DOHH2 (cell line): Measurements from ENCODE around the gene MYCBPAP.

Source experiments
- H3F3A ChIP-seq: fragments of 200-600 bp; sonication (generic), shearing (Covaris generic); 2 replicates; pipeline ENCODE4 v1.6.0; 2016; ENCODE audit warnings: antibody characterized with exemption, mild to moderate bottlenecking; ENCODE audit not compliant: control insufficient read depth, insufficient read depth
- H3K27ac ChIP-seq: fragments of 200-600 bp; sonication (generic); 2 replicates; pipeline ENCODE4 v1.5.1; 2014; ENCODE audit warnings: low read depth, mild to moderate bottlenecking, low read length, moderate library complexity
- H3K27me3 ChIP-seq: fragments of 200-600 bp; sonication (generic); 2 replicates; pipeline ENCODE4 v1.6.1; 2014; ENCODE audit warnings: mild to moderate bottlenecking, low read length, mixed read lengths; ENCODE audit not compliant: control insufficient read depth
- H3K36me3 ChIP-seq: fragments of 200-600 bp; sonication (generic); 2 replicates; pipeline ENCODE4 v1.6.1; 2014; ENCODE audit warnings: mild to moderate bottlenecking, low read length, moderate library complexity, mixed read lengths; ENCODE audit not compliant: control insufficient read depth
- H3K4me1 ChIP-seq: fragments of 200-600 bp; sonication (generic); 2 replicates; pipeline ENCODE4 v1.6.1; 2014; ENCODE audit warnings: mild to moderate bottlenecking, low read length, mixed read lengths; ENCODE audit not compliant: control insufficient read depth
- H3K4me2 ChIP-seq: fragments of 200-600 bp; sonication (generic); 2 replicates; pipeline ENCODE4 v1.6.0; 2014; ENCODE audit warnings: mild to moderate bottlenecking, low read length, moderate library complexity
- H3K4me3 ChIP-seq: fragments of 200-600 bp; sonication (generic); 2 replicates; pipeline ENCODE4 v1.5.1; 2014; ENCODE audit warnings: mild to moderate bottlenecking, low read length, mixed read lengths
- H3K79me2 ChIP-seq: fragments of 200-600 bp; sonication (generic); 2 replicates; pipeline ENCODE4 v1.6.1; 2014; ENCODE audit warnings: mild to moderate bottlenecking, low read length, mixed read lengths; ENCODE audit not compliant: control insufficient read depth
- H3K9me2 ChIP-seq: fragments of 200-600 bp; sonication (generic); replicated peaks from 2 replicates; pipeline ENCODE4 v1.6.1; 2014; ENCODE audit warnings: mild to moderate bottlenecking, low read length, mixed read lengths; ENCODE audit not compliant: control insufficient read depth
- H3K9me3 ChIP-seq: fragments of 200-600 bp; sonication (generic); 2 replicates; pipeline ENCODE4 v1.6.1; 2014; ENCODE audit warnings: antibody characterized with exemption, low read length, mixed read lengths; ENCODE audit not compliant: control insufficient read depth, insufficient read depth
- H4K20me1 ChIP-seq: fragments of 200-600 bp; sonication (generic); 2 replicates; pipeline ENCODE4 v1.6.0; 2014; ENCODE audit warnings: low read depth, mild to moderate bottlenecking, antibody characterized with exemption, low read length, moderate library complexity; ENCODE audit not compliant: control insufficient read depth, insufficient read depth
- EZH2phosphoT487 ChIP-seq: fragments of 200-600 bp; sonication (generic); IDR thresholded peaks from 2 replicates; pipeline ENCODE4 v1.6.1; 2017; ENCODE audit warnings: borderline replicate concordance, mild to moderate bottlenecking, antibody characterized with exemption, low read length, moderate library complexity, mixed read lengths
- TF ChIP-seq, protein P1 (sequence below): fragments of 200-600 bp; sonication (generic); IDR thresholded peaks from one replicate; pipeline ENCODE4 v1.5.1; 2014; ENCODE audit warnings: antibody characterized with exemption, mild to moderate bottlenecking, low read depth, low read length; ENCODE audit not compliant: poor library complexity, severe bottlenecking

MYCBPAP gene

DNA sequence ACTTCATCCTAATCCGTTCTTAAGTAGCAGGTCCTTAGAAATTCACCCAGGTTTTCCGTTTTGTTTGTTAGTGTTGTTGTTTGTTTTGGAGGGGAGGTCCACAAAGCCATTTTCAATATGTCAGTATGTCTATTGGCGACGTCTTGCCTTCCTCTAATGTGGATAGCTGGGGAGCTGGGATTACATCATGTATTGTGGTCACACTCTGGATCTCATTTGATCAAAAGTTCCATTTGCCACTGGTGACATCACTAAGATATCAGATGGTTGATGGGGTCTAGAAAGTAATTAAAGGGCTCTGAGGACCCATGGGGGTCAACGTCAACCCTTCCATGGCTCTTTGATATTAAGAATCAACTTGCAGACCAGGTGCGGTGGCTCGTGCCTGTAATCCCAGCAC, 21.6 kb downstream of the MYCBPAP start:
- Histone ChIP-seq H3K36me3 (no peaks in the 10 kb centered on the region), H3K9me3 (no peaks in the 10 kb centered on the region), H3K27ac (no peak overlapping the region), H3K4me1 (no peaks in the 10 kb centered on the region), H3K27me3 (peaks cover 37% of the 10 kb centered on the region), H3F3A (no peaks in the 10 kb centered on the region), H3K9me2 (no peaks in the 10 kb centered on the region), H3K79me2 (no peaks in the 10 kb centered on the region), H3K4me2 (no peak overlapping the region), H3K4me3 (no peak overlapping the region), H4K20me1 (no peaks in the 10 kb centered on the region)
- no peak for TF ChIP-seq EZH2phosphoT487
- TF ChIP-seq, protein P1, sequence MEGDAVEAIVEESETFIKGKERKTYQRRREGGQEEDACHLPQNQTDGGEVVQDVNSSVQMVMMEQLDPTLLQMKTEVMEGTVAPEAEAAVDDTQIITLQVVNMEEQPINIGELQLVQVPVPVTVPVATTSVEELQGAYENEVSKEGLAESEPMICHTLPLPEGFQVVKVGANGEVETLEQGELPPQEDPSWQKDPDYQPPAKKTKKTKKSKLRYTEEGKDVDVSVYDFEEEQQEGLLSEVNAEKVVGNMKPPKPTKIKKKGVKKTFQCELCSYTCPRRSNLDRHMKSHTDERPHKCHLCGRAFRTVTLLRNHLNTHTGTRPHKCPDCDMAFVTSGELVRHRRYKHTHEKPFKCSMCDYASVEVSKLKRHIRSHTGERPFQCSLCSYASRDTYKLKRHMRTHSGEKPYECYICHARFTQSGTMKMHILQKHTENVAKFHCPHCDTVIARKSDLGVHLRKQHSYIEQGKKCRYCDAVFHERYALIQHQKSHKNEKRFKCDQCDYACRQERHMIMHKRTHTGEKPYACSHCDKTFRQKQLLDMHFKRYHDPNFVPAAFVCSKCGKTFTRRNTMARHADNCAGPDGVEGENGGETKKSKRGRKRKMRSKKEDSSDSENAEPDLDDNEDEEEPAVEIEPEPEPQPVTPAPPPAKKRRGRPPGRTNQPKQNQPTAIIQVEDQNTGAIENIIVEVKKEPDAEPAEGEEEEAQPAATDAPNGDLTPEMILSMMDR, result no peak

DNA sequence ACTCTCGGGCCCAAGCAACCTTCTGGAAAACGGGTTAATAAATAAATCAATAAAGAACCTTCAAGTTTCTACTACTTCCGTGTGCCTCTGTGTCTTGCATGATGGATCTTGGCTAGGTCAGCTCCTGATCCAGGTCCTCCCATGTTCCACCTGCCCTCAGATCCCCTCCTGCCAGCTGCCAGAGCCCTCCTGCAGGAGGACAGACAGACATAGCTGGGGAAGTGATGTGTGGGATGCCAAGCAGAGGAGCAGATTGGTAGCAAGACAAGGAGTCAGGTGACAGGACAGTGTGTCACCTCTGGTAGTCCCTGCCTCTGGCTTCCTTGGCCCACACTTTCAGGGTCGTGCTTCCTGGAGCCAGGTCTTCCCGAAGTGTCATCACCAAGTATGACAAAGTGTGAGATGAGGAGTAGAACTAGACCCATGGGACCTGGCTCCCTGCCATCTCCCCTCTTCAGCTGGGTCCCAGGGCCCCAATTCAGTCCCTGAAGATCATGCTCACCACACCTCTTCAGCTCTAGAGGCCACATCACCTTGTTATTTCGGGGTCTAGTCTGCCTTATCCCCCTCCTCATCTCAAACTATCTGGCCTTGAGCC, 23.3 kb downstream of the MYCBPAP start:
- Histone ChIP-seq H3K9me2 (no peaks in the 10 kb centered on the region), H3K4me3 (no peak overlapping the region), H3K79me2 (no peaks in the 10 kb centered on the region), H3K27me3 (peaks cover 40% of the 10 kb centered on the region), H3K9me3 (no peaks in the 10 kb centered on the region), H3F3A (no peaks in the 10 kb centered on the region), H3K4me1 (no peaks in the 10 kb centered on the region), H4K20me1 (no peaks in the 10 kb centered on the region), H3K36me3 (no peaks in the 10 kb centered on the region), H3K4me2 (no peak overlapping the region), H3K27ac (no peak overlapping the region)
- TF ChIP-seq EZH2phosphoT487, result no peak
- TF ChIP-seq, protein P1, result no peak

DNA sequence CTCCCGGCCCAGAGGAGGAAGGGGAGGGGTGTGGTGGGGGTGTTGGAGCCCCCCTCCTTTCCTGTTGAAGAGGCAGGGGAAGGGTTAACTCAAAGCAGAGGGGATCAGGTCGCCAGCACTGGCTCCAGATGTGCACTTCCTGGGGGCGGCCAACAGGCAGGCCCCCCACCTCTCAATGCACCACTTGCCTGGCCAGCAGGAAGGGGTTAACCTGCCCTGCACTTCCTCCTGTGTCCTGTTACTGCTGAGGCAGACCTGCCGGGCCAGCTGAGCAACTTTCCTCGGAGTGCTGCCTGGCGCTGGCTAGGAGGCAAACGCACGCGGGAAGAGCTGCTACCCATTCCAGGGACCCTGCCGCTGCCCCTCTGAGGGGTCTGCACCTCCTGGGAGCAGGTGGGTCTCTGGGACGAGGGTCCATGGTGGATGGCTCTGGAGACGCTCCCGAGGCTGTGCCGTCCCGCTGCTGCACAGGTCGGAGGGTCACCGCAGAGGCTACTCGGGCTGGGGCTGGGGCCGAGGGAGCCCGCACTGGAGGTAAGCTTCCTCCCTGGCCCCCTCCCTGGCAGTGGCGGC, 24.3 kb downstream of the MYCBPAP start, which contains the start of gene EPN3:
Gene EPN3, plus strand, starts transcription at position 284 of the 573 bp plus-strand sequence. CDS start 3,822 bp downstream, outside the sequence.
- no peaks in the 10 kb centered on the region for H3F3A ChIP-seq
- H3K36me3 ChIP-seq, result no peaks in the 10 kb centered on the region
- no peaks in the 10 kb centered on the region for H4K20me1 ChIP-seq
- H3K79me2 ChIP-seq, result no peaks in the 10 kb centered on the region
- no peak within 1 kb of the TSS for H3K27ac ChIP-seq
- no peaks in the 10 kb centered on the region for H3K9me3 ChIP-seq
- no peak for TF ChIP-seq EZH2phosphoT487
- TF ChIP-seq, protein P1, result no peak
- H3K4me3 ChIP-seq, result no peak within 1 kb of the TSS
- no peaks in the 10 kb centered on the region for H3K4me1 ChIP-seq
- H3K9me2 ChIP-seq, result no peaks in the 10 kb centered on the region
- H3K27me3 ChIP-seq, result peaks cover 40% of the 10 kb centered on the region
- H3K4me2 ChIP-seq, result no peak within 1 kb of the TSS
